Stimulated activated CD8-positive, alpha-beta memory T cell treated with anti-CD3 and anti-CD28 coated beads, Interleukin-15, amount 100 ng/mL, for 1 hour (primary cell): ENCODE measurements around the gene CD34.
"Not testable (repeated sequence)": the region's sequence is repeated elsewhere in the genome, so short reads cannot be mapped to it uniquely, and the experiment has no call there.

Source experiments
- DNase-seq: peaks from one replicate; pipeline ENCODE4 v3.0.0-alpha.2; 2020; ENCODE audit warnings: low read depth

Gene CD34

DNA sequence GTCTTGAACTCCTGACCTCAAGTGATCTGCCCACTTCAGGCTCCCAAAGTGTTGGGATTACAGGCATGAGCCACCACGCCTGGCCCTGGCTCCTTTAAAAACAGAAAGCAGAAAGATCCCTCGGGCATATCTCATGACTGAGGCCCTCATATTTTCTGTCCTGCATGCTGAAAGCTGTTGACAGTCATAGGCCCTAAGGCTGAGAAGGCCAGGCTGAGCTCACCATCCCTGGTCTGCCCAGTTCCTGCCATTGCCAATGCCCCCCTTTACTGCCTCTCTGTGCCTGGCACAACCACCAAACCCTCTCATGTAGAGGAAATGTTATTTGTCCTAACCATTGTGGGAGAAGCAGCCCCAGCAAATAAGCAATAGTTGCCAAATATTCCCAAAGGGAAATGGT lies 12.7 kb downstream of the CD34 start:
- DNase-seq, result no peak

DNA sequence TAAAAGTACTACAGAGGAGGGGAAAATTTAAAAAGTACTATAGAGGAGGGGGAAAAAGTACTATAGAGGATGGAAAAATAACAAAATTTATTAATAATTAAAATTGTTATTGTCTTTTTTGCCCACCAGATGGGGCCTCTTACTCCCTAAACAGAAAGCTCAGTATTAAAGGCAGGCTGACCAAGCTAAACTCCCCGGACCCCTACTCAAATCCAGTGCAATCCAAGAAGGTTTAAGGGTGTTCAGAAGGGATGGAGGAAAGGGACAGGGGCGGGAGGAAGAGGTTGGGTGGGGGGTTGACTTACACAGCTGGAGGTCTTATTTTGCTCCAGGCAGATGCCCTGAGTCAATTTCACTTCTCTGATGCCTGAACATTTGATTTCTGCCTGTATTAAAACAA lies 13.7 kb downstream of the CD34 start:
- no peak for DNase-seq

DNA sequence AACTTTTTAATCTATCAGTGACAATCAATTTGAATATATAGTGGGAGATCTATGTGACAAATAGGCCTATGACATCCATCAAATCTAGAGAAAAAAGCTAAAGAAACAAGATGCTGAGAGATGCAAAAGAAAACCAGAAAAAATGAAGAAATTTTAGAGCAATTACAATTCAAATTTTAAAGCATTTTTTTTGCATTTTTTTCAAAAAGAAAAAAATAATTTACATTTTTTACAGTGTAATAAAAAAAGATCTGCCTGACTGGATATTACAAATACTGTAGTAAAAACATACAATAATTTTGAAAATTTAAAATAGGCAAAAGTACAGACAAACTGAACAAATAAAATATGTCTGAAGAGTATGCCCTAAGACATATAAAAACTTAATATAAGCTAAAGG lies 14.4 kb downstream of the CD34 start:
- no peak for DNase-seq

DNA sequence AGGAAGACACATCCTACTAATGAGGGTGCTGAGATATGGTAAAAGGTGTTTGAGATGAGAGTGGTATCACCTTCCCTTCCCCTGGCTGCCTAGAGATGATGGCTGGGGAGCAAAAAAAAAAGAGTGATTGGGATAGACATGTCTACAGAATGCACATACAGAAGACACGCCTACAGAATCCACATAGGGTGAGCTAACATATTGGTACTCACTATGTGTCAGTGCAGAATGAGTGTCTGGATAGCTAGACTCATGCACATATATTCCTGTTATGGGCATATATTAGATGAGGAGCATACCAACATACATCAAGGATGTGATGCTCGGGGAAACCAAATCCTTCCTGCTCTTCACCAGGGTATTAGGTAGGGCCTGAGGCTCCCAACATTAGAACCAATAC lies 16.2 kb downstream of the CD34 start:
- no peak for DNase-seq

DNA sequence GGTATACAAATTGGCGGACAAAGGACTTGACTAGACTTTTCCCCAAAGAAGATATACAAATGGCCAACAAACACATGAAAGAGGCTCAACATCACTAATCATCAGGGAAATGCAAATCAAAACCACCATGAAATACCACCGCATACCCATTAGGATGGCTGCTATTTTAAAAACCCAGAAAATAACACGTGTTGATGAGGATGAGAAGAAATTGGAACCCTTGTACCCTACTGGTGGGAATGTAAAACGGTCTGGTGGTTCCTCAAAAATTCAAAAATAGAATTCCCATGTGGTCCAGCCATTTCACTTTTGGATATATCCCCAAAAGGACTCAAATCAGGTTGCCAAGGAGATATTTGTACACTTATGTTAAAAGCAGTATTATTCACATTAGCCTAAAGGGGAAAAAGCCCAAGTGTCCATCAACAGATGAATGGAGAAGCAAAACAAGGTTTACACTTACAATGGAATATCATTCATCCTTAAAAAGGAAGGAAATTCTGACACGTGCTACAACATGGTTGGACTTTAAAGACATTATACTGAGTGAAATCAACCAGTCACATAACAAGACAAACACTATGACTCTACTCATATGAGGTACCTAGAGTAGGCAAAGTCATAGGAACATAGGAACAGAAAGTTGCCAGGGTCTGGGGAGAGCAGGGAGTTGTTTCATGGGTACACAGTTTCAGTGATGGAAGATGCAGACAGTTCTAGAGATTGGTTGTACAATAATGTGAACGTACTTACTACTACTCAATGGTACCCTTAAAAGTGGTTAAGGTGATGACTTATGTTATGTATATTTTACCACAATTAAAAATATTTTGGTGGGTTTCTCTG lies 17.0 kb downstream of the CD34 start:
- DNase-seq, result no peak

DNA sequence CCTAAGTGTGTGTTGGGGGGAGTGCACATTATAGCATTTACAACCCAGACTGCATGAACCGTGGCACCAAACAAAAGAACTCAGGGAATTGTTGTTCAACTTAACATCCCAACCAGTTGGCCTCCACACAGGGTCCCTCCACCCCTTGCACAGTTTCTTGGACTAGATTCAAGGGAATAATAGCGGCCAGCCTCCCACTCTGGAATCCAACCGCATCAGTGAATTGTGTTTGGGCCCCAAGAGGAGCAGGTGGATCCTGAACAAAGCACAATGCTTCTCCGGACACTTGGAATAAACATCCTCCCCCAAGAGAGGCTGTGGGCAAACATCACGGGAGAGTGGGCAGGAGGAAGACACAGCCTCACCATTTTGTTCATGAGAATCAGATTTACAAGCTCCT lies 18.2 kb downstream of the CD34 start:
- no peak for DNase-seq

DNA sequence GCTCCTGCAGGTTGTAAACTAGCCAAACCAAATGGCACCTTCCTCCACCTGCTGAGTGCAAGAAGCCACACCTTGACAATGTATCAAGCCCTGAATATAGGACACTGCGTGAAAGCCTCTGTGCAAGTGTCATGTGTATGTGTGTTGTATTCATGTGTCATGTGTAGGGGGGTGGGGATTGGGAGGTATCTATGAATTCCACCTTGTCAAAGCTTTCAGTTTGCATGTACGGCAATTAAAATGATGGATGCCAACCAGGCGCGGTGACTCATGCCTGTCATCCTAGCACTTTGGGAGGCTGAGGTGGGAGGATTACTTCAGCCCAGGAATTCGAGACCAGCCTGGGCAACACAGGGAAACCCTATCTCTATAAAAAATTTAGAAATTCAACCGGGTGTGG lies 19.8 kb downstream of the CD34 start:
- no peak for DNase-seq

DNA sequence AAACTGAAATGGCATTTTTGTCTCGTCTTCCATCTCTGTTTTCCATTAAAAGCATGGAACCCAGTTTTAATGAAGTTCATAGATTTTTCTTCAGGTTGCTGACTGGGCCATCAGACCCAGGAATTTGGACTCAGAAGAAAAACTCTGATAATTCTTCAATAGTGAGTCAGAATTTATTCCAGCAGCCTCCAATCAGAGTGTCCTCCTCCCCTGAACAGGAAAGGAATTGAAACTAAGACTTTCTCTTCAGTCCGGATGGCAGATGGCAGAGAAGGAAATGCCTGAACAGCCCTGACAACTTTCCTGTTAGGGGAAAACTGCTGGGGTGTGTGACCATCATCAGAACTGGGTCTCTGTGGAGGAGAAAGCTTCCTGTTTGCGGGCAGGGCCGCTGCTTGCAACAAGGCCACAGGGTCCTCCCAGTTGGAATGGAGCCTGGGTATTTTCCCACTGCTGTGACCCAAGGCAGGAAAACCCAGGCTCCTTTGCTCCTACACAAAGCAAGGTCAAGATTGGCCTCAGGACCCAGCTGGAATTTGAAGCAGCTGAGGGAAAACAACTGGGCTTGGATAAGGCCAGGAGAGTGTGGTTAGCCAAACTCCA lies 20.7 kb downstream of the CD34 start:
- DNase-seq, result no peak

DNA sequence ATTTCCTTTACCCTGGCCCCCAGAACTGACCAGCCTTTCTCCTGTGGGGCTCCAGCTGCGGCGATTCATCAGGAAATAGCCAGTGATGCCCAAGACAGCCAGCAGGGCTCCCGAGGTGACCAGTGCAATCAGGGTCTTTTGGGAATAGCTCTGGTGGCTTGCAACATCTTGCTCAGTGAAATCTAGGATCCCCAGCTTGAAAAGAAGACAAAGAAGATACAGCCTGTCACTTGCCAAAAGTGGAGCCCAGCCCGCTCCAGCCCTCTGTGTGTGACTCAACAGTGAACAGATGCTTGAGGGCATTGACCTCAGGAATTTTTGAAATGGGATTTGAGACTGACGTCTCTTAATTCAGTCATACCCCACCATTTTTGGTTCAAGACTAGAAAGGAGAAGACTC lies 22.3 kb downstream of the CD34 start:
- DNase-seq, result no peak

DNA sequence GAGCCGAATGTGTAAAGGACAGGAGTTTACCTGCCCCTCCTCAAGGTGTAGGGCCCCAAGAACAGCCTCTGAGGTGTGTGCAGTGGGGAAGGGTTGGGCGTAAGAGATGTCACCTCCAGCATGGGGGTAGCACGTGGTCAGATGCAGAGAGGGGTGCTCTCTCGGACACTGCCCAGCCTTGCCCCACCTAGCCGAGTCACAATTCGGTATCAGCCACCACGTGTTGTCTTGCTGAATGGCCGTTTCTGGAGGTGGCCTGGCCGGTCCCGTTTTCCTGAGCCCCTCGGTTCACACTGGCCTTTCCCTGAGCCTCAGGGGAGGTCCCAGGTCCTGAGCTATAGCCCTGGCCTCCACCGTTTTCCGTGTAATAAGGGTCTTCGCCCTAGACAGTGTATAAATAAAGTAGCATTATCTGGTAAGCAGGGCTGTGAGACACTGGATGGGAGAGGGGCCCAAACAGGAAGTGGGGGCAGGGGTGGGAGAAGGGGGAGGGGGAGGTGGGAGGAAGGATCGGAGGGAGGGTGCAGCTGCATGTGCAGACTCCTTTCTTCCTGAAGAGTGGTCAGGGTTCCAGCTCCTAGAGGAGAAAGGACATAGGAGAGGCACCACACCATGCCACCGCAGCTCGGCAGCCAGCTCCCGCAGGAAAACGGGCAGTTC lies 23.3 kb downstream of the CD34 start:
- DNase-seq, result no peak

DNA sequence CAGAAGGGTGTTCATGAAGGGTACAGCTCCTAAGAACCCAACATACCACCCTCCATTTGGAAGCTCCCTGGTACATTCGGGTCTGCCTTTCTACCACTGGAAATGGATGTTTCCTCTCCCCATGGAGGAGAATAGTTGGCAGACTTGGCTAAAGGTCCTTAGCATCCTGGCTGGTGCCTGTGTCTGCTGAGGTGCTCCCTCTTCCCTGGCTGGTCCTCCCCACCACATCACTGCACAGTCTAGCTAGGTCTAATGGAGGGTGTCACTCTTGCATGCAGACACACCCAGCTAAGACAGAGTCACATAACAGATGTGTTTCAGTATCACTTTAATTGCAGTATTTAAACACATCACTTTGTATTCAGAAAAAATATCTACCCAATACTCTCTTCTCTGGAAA lies 24.7 kb downstream of the CD34 start:
- DNase-seq, result no peak

DNA sequence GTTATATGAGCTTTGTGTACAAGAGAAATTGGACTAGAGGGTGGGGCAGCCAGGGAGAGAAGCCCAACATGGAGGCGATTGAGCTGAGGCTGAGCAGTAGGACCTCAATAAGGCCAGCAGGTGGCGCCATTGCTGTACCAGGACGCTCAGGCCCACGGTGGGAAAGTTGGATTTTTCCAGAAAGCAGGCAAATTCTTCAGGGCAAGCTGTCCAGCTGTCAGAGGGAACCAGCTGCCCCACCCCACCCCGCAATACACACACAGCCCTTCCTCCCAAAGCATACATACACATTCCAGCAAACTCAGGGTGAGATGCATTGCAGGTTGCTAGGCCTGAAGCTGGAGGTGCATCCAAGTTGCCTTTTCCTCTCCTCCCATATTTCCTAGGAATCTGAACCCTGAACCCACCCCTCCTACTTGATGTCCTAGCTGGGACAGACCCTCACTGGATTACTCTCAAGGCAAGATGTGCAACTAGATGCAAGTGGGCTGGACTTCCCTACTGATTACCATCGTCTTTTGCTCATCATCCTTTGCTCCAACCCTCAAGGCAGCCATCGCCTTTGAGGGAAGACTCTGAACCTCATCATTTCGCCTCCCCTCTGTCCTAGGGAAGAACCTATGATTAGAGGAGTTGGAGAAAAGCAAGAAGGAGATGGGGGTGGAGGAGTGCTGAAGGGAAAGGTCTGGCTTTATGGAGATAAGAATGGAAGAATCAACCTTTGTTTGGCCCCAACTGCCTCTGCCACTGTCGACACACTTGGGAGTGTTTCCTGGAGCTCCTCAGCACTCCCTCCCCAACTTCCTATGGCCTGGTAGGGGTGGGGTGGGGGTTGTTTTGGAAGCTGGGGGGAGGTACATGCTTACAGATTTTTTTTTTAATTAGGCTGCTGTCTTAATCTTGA lies 25.5 kb downstream of the CD34 start:
- peak; percentile 44 for DNase-seq

DNA sequence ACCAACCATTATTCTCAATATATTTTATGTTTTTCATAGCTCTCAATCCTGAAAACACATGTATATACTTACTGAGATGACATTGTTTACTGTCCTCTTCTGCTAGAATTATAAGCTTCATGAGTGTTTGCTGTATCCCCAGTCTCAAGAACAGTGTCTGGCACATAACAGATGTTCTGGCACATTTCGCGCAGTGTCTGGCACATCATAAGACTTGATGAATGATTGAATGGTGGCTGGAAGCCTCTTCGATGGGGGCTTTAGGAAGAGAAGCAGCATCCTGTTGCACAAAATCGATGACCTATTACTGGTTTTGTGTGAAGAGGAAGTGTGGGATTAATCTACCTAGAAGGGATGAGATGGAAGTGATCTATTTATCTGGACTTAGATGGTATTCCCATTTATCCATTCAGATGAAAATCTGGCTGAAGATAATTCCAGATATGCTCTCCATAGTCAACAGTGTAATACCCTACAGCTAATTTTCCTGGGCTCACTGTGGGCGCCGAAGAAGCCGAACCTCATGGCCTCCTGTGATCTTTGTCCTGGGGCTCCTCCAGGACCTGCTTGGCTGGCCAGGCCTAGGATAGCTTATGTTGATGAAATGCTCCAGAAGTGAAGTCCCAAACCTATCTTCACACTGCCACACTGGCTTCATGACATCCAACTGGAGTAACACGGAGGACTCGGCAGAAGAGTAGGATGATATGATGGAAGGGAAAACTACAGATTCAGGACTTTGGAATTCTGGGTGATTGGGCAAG lies 26.5 kb downstream of the CD34 start:
- DNase-seq, result no peak

DNA sequence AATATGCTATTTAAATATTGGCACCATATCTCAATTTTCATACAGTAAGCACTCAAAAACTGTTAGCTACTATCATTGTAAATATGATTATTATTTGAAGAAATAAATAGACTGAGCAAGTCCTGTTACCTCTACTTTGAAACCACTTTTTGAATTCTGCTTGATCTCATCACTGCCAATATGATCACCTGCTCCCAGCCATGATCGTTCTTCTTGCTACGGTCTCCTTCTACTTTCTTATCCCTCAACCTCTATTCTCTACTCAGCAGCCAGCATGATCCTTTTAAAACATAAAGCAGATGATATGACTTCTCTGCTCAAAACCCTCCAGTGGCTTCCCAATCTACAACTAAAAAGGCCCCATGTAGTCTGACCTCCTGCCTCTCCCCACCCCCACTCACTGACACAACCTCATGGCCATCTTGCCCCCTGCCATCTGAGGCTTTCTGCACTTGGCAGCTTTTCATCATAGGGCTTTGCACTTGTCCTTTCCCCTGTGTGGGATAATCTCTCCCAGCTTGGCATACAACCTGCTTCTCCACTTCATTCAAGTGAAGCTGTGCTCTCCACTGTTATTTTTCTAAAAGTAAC lies 27.2 kb downstream of the CD34 start:
- no peak for DNase-seq

DNA sequence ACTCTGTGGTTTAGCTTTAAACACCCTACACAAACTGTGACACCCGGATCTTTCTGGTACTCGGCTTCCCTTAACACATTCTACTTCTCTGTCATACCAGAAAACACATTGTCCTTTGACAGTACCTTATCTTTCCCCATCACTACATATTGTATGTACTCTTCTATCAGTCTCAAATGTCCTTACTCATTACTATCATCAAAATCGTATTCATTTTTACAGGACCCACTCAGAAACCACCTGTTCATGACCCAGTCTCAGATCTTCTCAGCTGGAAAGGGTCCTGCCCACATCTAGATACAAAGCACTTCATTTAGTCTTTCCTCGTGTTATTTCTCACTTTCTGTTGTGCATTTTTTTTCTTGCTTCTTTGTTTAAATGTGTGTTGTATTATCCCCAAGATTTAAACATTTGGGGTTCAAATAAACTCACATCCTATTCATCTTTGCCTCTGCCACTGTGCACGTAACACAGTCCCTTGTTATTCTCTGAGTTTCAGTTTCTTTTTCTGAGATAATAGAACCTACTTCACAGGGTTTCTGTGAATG lies 27.7 kb downstream of the CD34 start:
- no peak for DNase-seq

DNA sequence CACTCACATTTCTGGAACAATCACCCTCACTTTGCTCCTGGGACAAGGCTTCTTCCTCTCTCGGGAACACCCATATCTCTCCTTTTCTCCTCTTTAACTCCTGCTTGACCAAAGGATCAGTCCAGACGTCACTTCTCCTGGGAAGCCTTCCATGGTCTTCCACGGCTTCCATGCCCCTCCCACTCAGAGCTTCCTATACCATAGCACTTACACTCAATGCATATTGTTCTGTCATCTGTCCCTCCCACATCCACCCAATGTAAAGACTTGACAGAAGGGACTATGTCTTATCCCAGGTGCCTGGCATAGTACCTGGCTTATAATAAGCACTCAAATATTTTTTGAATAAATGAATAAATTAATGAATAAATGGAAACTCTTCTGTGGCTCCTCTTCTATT lies 28.2 kb downstream of the CD34 start:
- DNase-seq, result no peak

DNA sequence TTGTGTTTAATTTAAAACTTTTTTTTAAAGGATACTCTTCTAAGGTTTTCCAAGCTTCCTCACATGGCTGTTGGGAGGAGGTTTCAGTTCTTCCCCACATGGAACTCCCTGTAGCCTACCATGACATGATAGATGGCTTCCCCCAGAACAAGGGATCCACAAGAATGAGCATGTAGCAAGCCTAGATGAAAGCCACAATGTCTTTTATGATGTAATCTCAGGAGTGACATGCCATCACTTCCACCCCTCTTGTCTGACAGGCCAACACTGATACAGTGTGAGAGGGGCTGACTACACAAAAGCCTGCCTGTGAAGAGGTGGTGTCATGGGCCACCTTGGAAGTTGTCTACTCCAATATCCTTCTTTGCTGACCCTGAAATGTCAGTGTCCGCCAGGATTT lies 32.0 kb downstream of the CD34 start:
- DNase-seq, result no peak

DNA sequence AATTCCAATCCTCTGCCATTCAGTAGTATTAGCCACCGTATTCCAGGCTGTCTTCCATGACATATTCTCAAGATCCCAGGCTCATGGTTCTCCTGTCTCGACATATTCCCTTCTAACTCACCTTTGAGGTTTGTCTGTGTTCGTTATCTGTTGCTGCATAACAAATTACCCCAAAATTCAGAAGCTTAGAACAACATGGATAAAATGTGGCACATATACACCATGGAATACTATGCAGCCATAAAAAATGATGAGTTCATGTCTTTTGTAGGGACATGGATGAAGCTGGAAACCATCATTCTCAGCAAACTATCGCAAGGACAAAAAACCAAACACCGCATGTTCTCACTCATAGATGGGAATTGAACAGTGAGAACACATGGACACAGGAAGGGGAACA lies 33.0 kb downstream of the CD34 start:
- DNase-seq, result not testable (repeated sequence)

DNA sequence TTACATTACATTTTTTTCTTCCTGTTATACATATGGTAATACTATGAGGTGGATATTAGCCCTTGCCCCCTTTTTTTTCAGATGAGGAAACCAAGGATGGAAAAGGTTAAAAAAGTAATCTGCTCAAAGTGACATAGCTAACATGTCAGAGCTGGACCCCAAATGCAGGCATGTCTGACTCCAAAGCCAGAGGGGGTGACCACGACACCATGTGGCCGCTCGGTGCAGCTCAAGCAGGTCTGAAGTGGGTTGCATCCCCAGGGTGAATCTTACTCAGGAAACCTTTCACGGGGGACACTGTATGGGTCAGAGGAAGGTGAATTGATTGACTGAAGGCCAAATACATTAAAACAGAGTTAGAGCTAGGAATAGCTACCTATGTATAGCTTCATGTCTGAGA lies 34.8 kb downstream of the CD34 start:
- no peak for DNase-seq

DNA sequence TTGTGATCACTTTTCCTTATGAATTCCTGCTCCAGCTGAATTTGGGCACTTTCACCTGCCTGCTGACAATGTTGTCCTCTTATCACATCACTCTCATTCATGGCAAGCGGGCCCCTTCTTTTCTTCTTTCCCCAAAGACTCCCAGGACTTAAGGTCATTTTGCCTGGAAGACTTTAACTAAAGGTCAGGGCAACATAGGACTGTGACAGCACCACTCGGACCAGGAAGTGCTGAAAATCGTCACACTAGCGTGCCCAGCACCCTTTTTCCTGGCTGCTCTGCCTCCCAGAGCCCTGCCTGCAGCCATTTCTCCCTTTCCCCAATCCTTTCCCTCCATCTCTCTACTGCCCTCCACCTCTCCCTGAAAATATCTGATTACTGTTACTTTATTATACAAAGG lies 35.4 kb downstream of the CD34 start:
- DNase-seq, result no peak
